ENCODE measurements around the gene YPEL1.

DNA sequence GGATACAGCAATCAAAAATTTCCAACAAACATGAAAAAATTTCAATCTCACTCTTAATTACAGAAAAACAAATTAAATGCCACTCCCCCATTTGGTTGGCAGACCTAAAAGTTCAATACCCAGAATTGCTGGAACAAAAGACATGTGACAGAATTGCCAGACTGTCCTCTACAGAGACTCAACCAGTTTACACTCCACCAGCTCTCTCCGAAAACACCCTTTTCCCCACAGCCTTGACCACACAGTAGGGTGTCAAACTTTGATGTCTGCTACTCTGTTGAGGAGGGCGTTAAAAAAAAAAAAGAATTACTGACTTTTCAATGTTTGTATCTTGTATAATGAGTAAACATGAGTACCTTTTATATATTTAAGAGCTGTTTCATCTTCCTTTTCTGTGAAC, 44.7 kb upstream of the YPEL1 start:
- no peak for TF ChIP-seq EZH2 (IDR thresholded peaks at IDR 0.05)
- no peak for TF ChIP-seq POLR2AphosphoS5 (IDR thresholded peaks at IDR 0.05; ENCODE audit: borderline replicate concordance, low read depth, low read length)
- TF ChIP-seq FOXP2 (optimal IDR thresholded peaks at IDR 0.05; ENCODE audit: control extremely low read depth, extremely low read length, insufficient read depth): no peak
